ENCODE measurements around the gene RRAGD. TPM values are rescaled to one million over a fixed set of nuclear protein-coding genes. Genes with fewer than 3 reads are reported as not detected.

The RRAGD gene
- total RNA-seq, 2 experiments from 2014 or later, result 9.3 to 10.9 TPM

DNA sequence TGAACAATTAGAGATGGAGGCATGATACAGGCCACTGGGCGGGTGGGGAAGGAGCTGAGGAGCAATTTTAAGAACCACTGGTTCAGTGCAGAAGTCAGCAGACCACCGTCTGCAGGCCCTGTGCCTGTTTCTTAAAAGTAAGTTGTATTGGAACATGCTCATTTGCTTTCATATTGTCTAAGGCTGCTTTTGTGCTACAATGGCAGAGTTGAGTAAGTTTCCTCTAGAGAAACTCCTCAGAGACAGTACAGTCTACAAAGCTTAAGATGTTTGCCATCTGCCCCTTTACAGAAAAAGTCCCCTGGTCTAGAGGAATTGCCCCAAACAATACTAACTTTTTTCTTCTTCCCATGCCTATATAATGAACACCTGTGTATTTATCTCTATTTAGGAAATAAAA is 31.0 kb downstream of the RRAGD start:
- Mint-ChIP-seq H3K9me3 (no peaks in the 10 kb centered on the region), H3K4me3 (no peak overlapping the region), H3K27ac (no peak overlapping the region), H3K27me3 (peaks cover 16% of the 10 kb centered on the region), H3K36me3 (peaks cover 5% of the 10 kb centered on the region), H3K4me1 (peaks cover 4% of the 10 kb centered on the region)
- no peak for DNase-seq
- POLR2A ChIA-PET, result interaction anchor here (1.2 kb wide), 1 partner anchor 243 kb away, joined by 3 read pairs; no protein-coding TSS in a partner anchor
- no peak for ATAC-seq (ENCODE audit: low read depth)

DNA sequence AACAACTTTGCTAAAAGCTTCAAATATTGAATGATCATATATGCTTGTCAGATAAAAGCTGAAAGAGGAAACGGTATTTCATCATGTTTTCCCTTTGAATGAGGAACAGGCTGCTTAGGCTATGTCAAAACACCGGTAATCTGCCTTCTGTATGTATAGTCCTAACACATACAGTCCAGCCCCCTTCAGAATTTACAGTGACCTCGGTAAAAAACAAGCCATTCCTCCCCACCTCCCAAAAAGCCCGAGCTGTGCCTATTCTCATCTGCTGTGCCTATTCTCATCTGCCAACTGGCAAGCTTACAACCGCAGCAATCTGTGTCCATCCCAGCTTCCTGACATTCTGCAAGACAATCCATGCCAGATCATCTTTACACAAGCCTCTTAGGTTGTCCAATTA is 32.8 kb downstream of the RRAGD start:
- ATAC-seq (ENCODE audit: low read depth) (no peak), DNase-seq (no peak)
- POLR2A ChIA-PET, result interaction anchor here (0.6 kb wide), 1 partner anchor 518 kb away, joined by 5 read pairs; no protein-coding TSS in a partner anchor
- Mint-ChIP-seq H3K27ac (no peak overlapping the region), H3K27me3 (peaks cover 22% of the 10 kb centered on the region), H3K4me3 (no peak overlapping the region), H3K9me3 (no peaks in the 10 kb centered on the region), H3K36me3 (peaks cover 2% of the 10 kb centered on the region), H3K4me1 (peaks cover 15% of the 10 kb centered on the region)

DNA sequence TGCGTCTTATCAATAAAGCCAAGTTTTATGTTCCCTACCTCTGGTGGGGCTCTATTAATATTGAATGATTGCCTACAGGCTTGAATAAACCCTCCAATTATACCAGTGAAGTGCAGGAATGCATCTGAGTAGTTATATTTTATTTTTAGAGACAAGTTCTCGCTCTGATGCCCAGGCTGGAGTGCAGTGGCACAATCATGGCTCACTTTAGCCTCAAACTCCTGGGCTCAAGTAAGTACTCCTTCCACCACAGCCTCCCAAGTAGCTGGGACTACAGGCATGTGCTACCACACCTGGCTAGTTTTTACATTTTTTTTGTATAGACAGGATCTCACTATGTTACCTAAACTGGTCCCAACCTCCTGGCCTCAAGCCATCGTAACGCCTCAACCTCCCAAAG is 33.4 kb downstream of the RRAGD start:
- Mint-ChIP-seq H3K36me3 (peaks cover 2% of the 10 kb centered on the region), H3K27ac (no peak overlapping the region), H3K27me3 (peaks cover 25% of the 10 kb centered on the region), H3K4me1 (peaks cover 18% of the 10 kb centered on the region), H3K4me3 (no peak overlapping the region), H3K9me3 (no peaks in the 10 kb centered on the region)
- DNase-seq, result no peak
- no peak for ATAC-seq (ENCODE audit: low read depth)
- POLR2A ChIA-PET, result no interaction called here

DNA sequence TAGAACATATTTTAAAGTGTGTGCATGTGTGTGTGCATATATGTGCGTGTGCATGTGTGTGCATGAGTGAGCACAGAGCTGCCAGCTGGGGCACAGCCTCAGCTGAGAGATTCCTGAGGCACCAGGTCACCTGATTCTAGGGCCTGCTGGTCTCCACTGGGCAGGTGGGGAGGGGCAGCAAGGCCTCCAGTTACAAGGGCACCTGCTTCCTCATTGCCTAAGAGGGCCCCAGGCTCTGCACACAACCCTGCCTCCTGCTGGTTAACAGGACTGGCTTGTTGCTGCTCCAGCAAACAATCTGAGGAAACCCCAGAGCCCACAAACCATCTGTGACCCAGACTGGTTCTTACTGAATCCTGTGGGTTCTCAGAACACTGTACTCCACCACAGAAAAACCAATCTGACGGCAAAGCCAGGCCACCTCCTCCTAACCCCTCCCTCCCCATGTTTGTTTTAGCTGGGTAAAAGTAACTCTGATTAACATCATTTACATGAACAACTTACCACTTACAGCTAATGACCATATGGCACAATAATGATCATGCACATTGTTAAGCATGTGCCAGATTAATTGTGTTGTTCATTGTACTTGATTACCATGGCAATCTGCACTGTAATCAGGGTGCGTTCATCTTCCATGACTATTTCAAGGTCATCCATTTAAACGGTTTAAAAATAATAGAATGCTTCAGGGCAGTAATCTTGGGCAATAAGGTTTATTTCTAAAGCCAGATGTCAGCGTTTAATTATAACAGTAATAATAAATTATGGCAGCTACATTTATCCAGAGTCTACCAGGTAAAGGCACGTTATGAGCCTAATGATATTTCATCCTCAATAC is 36.4 kb downstream of the RRAGD start:
- Mint-ChIP-seq H3K27me3 (peaks cover 23% of the 10 kb centered on the region), H3K36me3 (peaks cover 2% of the 10 kb centered on the region), H3K27ac (peak overlapping the region; percentile 50), H3K4me3 (no peak overlapping the region), H3K4me1 (peaks cover 30% of the 10 kb centered on the region), H3K9me3 (no peaks in the 10 kb centered on the region)
- ATAC-seq (ENCODE audit: low read depth), result peak; percentile 95
- DNase-seq, result peak; percentile 76
- POLR2A ChIA-PET, result interaction anchor here (0.5 to 1.4 kb wide), 4 partner anchors 18 to 295 kb away, joined by 3 read pairs; partner anchors contain the start of gene PNRC1

DNA sequence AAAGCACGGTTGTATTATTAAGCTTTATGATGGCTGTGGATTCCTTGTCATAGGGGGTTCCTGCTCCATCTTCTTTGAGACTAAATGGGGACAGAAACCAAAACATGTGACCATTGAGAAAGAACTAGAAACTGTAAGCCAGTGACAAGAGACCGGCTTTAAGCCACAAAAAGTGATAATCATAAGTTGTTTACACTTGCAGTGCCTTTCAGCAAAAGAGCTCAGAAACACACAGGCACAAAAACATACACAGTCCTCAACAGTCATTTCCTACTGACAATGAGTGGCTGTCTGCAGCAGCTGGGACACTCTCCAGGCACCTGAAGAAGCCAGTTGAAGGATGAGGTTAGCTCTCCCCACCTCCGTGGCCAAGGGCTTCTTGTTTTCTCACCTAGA is 39.6 kb downstream of the RRAGD start:
- POLR2A ChIA-PET, result interaction anchor here (0.8 to 1.6 kb wide), 5 partner anchors 9 to 291 kb away, joined by 3 to 7 read pairs (median 5); partner anchors contain the start of genes PNRC1 and UBE2J1
- Mint-ChIP-seq H3K9me3 (no peaks in the 10 kb centered on the region), H3K4me1 (peaks cover 34% of the 10 kb centered on the region), H3K27ac (peak overlapping the region; percentile 23), H3K4me3 (peak overlapping the region; percentile 42), H3K36me3 (no peaks in the 10 kb centered on the region), H3K27me3 (peaks cover 12% of the 10 kb centered on the region)
- peak; percentile 38 for ATAC-seq (ENCODE audit: low read depth)
- DNase-seq, result no peak

DNA sequence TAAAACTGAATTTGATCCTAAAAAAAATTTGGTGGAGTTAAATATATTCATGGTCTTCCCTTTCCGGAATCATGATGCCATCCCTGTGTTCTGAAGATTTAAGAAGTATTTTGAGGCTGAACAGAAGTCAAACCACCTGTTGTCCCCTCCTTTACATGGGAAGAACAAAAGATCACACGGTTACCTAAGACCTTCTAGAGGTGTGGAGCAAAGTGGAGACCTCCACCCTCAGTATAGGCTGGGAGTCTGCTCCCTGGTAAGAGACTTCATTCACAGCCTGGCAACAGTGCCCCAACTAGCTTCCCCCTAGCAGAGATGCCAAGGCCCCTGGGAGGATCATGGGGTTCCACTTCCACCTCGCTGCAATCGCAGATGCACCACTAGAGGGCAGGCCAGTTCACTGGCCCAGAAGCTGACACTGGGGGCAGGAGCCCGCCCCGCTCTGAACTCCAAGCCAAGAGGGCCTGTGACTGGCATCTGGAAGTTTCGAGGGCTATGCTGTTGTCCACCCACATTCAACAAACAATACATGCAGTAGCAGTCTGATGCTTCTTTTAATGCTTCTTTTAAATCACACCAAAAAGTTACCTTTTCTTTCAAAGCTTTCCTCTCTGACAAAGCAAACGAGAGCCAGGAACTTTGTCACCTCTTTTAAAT is 40.1 kb downstream of the RRAGD start:
- DNase-seq (peak; percentile 85), ATAC-seq (ENCODE audit: low read depth) (peak; percentile 62)
- POLR2A ChIA-PET, result interaction anchor here (0.7 to 1.6 kb wide), 6 partner anchors 8 to 291 kb away, joined by 3 to 7 read pairs (median 5); partner anchors contain the start of genes PNRC1 and UBE2J1
- H3K4me1 Mint-ChIP-seq, result peaks cover 34% of the 10 kb centered on the region
- peaks cover 12% of the 10 kb centered on the region for H3K27me3 Mint-ChIP-seq
- H3K4me3 Mint-ChIP-seq, result peak overlapping the region; percentile 42
- peak overlapping the region; percentile 23 for H3K27ac Mint-ChIP-seq
- H3K36me3 Mint-ChIP-seq, result no peaks in the 10 kb centered on the region
- H3K9me3 Mint-ChIP-seq, result no peaks in the 10 kb centered on the region

DNA sequence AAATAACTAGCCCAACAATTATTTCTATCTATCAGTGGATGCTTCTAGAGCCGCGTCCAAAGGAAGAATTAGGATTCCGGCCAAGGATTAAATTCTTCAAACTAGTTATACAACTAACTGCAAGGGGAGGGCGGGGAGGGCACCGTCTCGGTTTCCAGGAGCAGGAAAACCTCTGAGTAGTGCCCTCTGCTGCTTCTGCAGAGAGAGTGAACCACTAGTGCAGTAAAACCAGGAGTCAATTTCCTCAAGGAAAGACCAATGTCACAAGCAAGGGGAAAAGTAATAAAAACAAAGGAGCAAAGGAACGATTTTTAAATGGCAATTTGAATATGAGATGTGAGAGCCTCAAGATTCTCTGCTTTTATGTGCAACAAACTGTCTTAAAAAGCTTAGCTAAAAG is 43.1 kb downstream of the RRAGD start:
- Mint-ChIP-seq H3K36me3 (no peaks in the 10 kb centered on the region), H3K27ac (no peak overlapping the region), H3K27me3 (peaks cover under 1% of the 10 kb centered on the region), H3K4me1 (peaks cover 29% of the 10 kb centered on the region), H3K4me3 (no peak overlapping the region), H3K9me3 (no peaks in the 10 kb centered on the region)
- ATAC-seq (ENCODE audit: low read depth) (no peak), DNase-seq (no peak)
- POLR2A ChIA-PET, result no interaction called here

DNA sequence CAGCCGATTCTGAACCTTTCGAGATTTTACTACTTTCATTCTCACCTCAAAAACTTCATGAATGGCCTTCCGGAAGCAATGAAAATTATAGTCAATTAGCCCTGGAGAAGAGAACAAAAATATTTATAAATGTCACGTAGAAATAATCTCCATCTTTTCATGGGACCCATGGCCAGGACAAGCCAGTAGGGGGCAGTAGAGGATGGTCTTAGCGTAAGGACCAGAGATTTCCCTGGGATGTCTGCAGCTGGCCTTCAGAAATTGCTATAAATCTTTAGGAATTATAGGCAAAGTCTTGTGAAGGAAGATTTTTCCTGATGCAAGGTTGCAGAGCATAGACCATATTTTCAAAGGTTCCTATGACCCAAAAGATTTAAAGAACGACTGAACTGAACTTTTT is 44.0 kb downstream of the RRAGD start:
- no peak overlapping the region for H3K27ac Mint-ChIP-seq
- POLR2A ChIA-PET, result no interaction called here
- ATAC-seq (ENCODE audit: low read depth) (no peak), DNase-seq (peak; percentile 51)
- no peaks in the 10 kb centered on the region for H3K27me3 Mint-ChIP-seq
- no peaks in the 10 kb centered on the region for H3K9me3 Mint-ChIP-seq
- H3K36me3 Mint-ChIP-seq, result no peaks in the 10 kb centered on the region
- H3K4me1 Mint-ChIP-seq, result peaks cover 26% of the 10 kb centered on the region
- H3K4me3 Mint-ChIP-seq, result no peak overlapping the region

DNA sequence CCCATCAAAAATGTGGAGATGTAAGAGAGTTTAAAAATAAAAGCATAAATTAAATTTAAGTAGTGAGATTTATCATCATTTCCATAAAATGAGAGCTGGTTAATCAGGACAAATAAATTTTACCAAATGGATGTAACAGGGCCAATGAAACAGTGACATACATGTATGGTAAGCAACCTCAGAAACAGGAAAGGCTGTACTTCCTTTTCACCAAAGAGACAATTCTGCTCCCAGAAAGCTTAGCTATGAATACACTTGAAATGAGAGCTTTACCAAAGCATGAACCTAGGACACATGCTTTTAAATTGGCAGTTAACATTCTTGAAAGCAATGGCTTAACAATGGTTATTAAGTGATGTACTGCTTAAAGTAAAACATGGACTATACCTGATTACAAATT is 47.5 kb downstream of the RRAGD start:
- Mint-ChIP-seq H3K27ac (no peak overlapping the region), H3K4me3 (peak overlapping the region; percentile 27)
- POLR2A ChIA-PET, result interaction anchor here (1.3 to 2.1 kb wide), 2 partner anchors 8 to 9 kb away, joined by 5 to 6 read pairs; no protein-coding TSS in a partner anchor

DNA sequence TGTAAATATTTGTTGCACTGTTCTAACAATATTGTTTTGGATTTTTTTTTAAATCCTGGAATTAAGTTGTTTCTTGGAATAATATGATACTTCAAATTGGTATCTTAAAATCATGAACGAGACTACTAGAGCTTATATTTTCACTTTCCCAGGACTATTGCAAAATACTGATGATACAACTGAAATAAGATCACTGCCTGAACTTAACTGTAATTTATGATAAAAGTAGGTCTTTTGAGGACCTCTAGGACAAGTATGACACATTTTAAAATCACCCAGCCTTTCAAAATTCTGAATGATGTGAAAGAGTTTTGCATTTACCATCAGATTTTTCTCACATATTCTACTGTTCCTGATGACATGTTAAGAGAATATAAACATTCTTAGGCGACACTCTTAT is 50.9 kb downstream of the RRAGD start:
- POLR2A ChIA-PET, result interaction anchor here (1.0 to 2.1 kb wide), 2 partner anchors 10 to 11 kb away, joined by 3 to 12 read pairs; no protein-coding TSS in a partner anchor
- Mint-ChIP-seq H3K4me1 (peaks cover 42% of the 10 kb centered on the region), H3K27me3 (no peaks in the 10 kb centered on the region), H3K4me3 (no peak overlapping the region), H3K9me3 (peaks cover 2% of the 10 kb centered on the region), H3K27ac (no peak overlapping the region), H3K36me3 (no peaks in the 10 kb centered on the region)
- DNase-seq (no peak), ATAC-seq (ENCODE audit: low read depth) (no peak)

More for the DNA sequence above, 47.5 kb downstream of the RRAGD start:
- Mint-ChIP-seq H3K9me3 (peaks cover 2% of the 10 kb centered on the region), H3K4me1 (peaks cover 27% of the 10 kb centered on the region), H3K36me3 (no peaks in the 10 kb centered on the region), H3K27me3 (no peaks in the 10 kb centered on the region)
- DNase-seq (no peak), ATAC-seq (ENCODE audit: low read depth) (no peak)

DNA sequence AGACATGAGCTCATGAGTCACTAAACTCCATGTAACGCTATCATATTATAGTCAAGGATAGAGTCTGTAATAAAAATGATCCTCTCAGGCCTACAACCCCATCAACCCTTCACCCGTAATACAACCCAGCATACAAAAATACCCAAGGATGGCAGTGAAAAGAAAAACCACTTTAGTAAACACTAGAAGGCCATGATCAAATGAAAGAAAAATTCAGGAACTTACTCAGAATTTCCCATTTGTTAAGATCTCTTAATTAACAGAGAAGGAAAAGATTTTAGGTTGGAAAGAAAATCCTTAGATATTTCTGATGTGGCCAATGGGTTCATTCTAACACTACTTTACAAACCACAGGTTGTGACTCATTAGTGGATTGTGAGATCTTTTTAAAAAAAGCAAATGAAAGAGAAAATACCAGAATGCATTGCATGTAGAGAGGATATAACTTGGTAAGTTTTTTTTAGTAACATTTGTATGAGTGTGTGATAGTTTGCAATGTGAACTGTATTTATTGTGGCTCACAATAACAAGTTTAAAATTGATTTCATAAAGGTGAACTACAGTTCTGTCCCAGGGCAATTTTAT is 51.6 kb downstream of the RRAGD start:
- H3K4me3 Mint-ChIP-seq, result peak overlapping the region; percentile 43
- H3K36me3 Mint-ChIP-seq, result no peaks in the 10 kb centered on the region
- no peaks in the 10 kb centered on the region for H3K27me3 Mint-ChIP-seq
- H3K4me1 Mint-ChIP-seq, result peaks cover 42% of the 10 kb centered on the region
- H3K9me3 Mint-ChIP-seq, result peaks cover 2% of the 10 kb centered on the region
- POLR2A ChIA-PET, result interaction anchor here (1.0 to 2.1 kb wide), 3 partner anchors 10 to 280 kb away, joined by 3 to 12 read pairs (median 5); partner anchors contain the start of gene PNRC1
- DNase-seq (no peak), ATAC-seq (ENCODE audit: low read depth) (peak; percentile 48)
- H3K27ac Mint-ChIP-seq, result peak overlapping the region; percentile 28

DNA sequence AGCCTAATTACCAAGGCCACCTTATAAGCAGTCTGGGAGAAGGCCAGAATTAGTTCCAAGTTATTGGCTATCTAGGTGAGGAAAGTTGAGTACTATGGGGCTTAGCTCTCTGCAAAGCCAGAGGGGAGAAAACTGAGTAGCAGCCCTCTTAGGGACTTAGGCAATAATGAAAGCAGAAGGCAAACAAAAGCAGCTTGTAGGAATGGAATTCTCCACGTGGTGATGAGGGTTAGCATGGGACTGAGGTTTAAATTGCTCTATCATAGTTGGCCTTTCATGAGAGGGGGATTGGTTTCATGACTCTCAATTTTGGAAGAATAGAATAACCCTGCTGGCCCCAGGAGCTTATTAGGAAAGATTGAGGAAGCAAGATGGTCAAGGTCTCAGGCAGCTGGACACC is 52.5 kb downstream of the RRAGD start:
- Mint-ChIP-seq H3K4me1 (peaks cover 41% of the 10 kb centered on the region), H3K27ac (no peak overlapping the region), H3K4me3 (no peak overlapping the region), H3K9me3 (peaks cover 2% of the 10 kb centered on the region), H3K27me3 (no peaks in the 10 kb centered on the region), H3K36me3 (no peaks in the 10 kb centered on the region)
- ATAC-seq (ENCODE audit: low read depth) (no peak), DNase-seq (no peak)
- POLR2A ChIA-PET, result interaction anchor here (0.9 to 2.1 kb wide), 3 partner anchors 9 to 279 kb away, joined by 3 to 12 read pairs (median 5); partner anchors contain the start of genes PM20D2 and PNRC1

DNA sequence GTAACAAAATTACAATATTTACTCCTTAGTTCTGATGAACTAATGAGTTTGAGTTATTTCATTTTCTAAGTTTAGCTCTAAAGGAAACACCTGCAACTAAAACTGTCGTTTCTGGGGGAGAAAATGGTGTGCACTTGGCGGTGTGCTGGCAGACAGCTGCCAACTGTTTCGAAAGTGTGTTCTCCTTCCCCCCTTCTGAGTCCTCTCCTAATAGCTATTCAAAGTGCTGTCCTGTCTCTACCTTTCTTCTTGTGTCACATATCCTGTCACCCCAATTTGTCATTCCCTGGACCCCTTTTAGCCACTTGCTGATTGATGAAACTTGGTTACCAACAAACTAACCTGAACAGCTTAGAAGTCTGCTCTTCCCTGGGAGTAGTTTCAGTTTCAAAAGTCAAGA is 54.7 kb downstream of the RRAGD start:
- DNase-seq (no peak), ATAC-seq (ENCODE audit: low read depth) (peak; percentile 15)
- peak overlapping the region; percentile 95 for H3K27ac Mint-ChIP-seq
- peaks cover 45% of the 10 kb centered on the region for H3K4me1 Mint-ChIP-seq
- peak overlapping the region; percentile 89 for H3K4me3 Mint-ChIP-seq
- no peaks in the 10 kb centered on the region for H3K27me3 Mint-ChIP-seq
- no peaks in the 10 kb centered on the region for H3K36me3 Mint-ChIP-seq
- H3K9me3 Mint-ChIP-seq, result peaks cover under 1% of the 10 kb centered on the region
- POLR2A ChIA-PET, result interaction anchor here (0.6 to 2.0 kb wide), 8 partner anchors 10 to 394 kb away, joined by 3 to 5 read pairs (median 3); partner anchors contain the start of genes PM20D2, PNRC1 and RNGTT
